Endothelial cell of umbilical vein (primary cell): ENCODE measurements around the gene TAS2R42. TPM values are rescaled to one million over a fixed set of nuclear protein-coding genes. Genes with fewer than 3 reads are reported as not detected.

Experiments
- BruUV-seq: library from RNA; stranded (reverse); fragments of 400-500 nt; replicated peaks from 2 replicates; lab custom pipeline; 2021; lab: Mats Ljungman, UMichigan
- CTCF ChIA-PET: fragments of 300-600, 350-600 bp; sonication (Branson Sonifier 250); formaldehyde crosslinking; loops from one replicate; lab custom pipeline; 2021; ENCODE audit warnings: antibody characterized with exemption, inconsistent platforms; lab: Charles Lee
- POLR2A ChIA-PET: fragments of 300-600, 350-600 bp; sonication (Branson Sonifier 250); formaldehyde crosslinking; loops from one replicate; lab custom pipeline; 2021; ENCODE audit warnings: antibody characterized with exemption, inconsistent platforms; lab: Charles Lee
- DNase-seq: peaks from one replicate; pipeline ENCODE4 v3.0.0-alpha.2; 2011; ENCODE audit warnings: low read depth, low spot score
- FAIRE-seq: peaks from 2 replicates; lab custom pipeline; 2011; peaks lifted over from hg19 to GRCh38; lab: Jason Lieb, UNC
- H2AFZ ChIP-seq: 2 replicates; pipeline ENCODE4 v1.6.0; 2012; ENCODE audit warnings: low read depth, low read length, control low read depth, inconsistent platforms
- H3K27ac ChIP-seq: 2 replicates; pipeline ENCODE4 v1.5.1; 2011; ENCODE audit warnings: low read depth, mild to moderate bottlenecking, control low read depth, low read length, moderate library complexity; ENCODE audit not compliant: insufficient read depth
- H3K27me3 ChIP-seq, 2 experiments: 2 replicates each; pipeline versions ENCODE4 v1.6.0 to v1.6.1; 2011; ENCODE audit warnings: low read length in 2 of 2, mixed read lengths in 1 of 2; ENCODE audit not compliant: control insufficient read depth in 2 of 2, insufficient read depth in 2 of 2
- H3K36me3 ChIP-seq, 2 experiments: 2 replicates in 1 of 2; 3 replicates in 1 of 2; pipeline ENCODE4 v1.5.1; 2011; ENCODE audit warnings: low read length in 2 of 2, mild to moderate bottlenecking in 1 of 2, moderate library complexity in 1 of 2; ENCODE audit not compliant: control insufficient read depth in 2 of 2, insufficient read depth in 2 of 2; ENCODE audit errors: extremely low read depth in 1 of 2
- H3K4me1 ChIP-seq: 3 replicates; pipeline ENCODE4 v1.5.1; 2011; ENCODE audit warnings: mild to moderate bottlenecking, low read length; ENCODE audit not compliant: control insufficient read depth, insufficient read depth; ENCODE audit errors: extremely low read depth
- H3K4me2 ChIP-seq: 2 replicates; pipeline ENCODE4 v1.6.1; 2011; ENCODE audit warnings: low read length, control low read depth, mixed read lengths; ENCODE audit not compliant: insufficient read depth
- H3K4me3 ChIP-seq, 3 experiments: fragments of 200-600 bp in 1 of 3; sonication (generic), shearing (Covaris generic) in 1 of 3; replicated peaks in 1 of 3; 2 replicates each; pipeline ENCODE4 v1.5.1; 2011 to 2016; ENCODE audit warnings: control low read depth in 3 of 3, low read length in 3 of 3, mild to moderate bottlenecking in 2 of 3, inconsistent platforms in 1 of 3, low read depth in 1 of 3, moderate library complexity in 1 of 3; ENCODE audit not compliant: insufficient read depth in 1 of 3
- H3K79me2 ChIP-seq: 2 replicates; pipeline ENCODE4 v1.6.0; 2012; ENCODE audit warnings: low read length, inconsistent platforms; ENCODE audit not compliant: control insufficient read depth, insufficient read depth
- H3K9ac ChIP-seq: replicated peaks from 2 replicates; pipeline ENCODE3; 2011; ENCODE audit warnings: low read length, control low read depth; ENCODE audit not compliant: insufficient read depth; ENCODE audit errors: extremely low read depth
- H3K9me1 ChIP-seq: replicated peaks from 3 replicates; pipeline ENCODE4 v1.6.0; 2011; ENCODE audit warnings: mild to moderate bottlenecking, low read length; ENCODE audit not compliant: control insufficient read depth, insufficient read depth; ENCODE audit errors: extremely low read depth
- H3K9me3 ChIP-seq: replicated peaks from 2 replicates; pipeline ENCODE4 v1.5.1; 2012; ENCODE audit warnings: low read length, inconsistent platforms; ENCODE audit not compliant: control insufficient read depth, insufficient read depth
- H4K20me1 ChIP-seq: replicated peaks from 2 replicates; pipeline ENCODE3; 2011; ENCODE audit warnings: mild to moderate bottlenecking, low read length; ENCODE audit not compliant: control insufficient read depth, insufficient read depth; ENCODE audit errors: extremely low read depth
- CTCF ChIP-seq, 2 donors: IDR thresholded peaks; 1 replicate in 1 of 2; 2 replicates in 1 of 2; pipeline ENCODE4 v1.5.1; 2011; ENCODE audit warnings: low read length in 2 of 2, mild to moderate bottlenecking in 2 of 2, moderate library complexity in 2 of 2, control low read depth in 1 of 2, inconsistent platforms in 1 of 2, low read depth in 1 of 2; ENCODE audit not compliant: insufficient read depth in 1 of 2; ENCODE audit errors: extremely low read depth in 1 of 2
- EZH2 ChIP-seq: IDR thresholded peaks from 2 replicates; pipeline ENCODE4 v1.6.1; 2012; ENCODE audit warnings: borderline replicate concordance, low read depth, mild to moderate bottlenecking, moderate library complexity, low read length, inconsistent platforms; ENCODE audit not compliant: severe bottlenecking
- FOS ChIP-seq: IDR thresholded peaks from 2 replicates; pipeline ENCODE4 v1.6.1; 2011; ENCODE audit warnings: mild to moderate bottlenecking, low read length, moderate library complexity, borderline replicate concordance; ENCODE audit not compliant: insufficient read depth
- GATA2 ChIP-seq: IDR thresholded peaks from 2 replicates; pipeline ENCODE4 v1.7.0; 2011; ENCODE audit warnings: low read depth, mild to moderate bottlenecking, moderate library complexity, mixed read lengths, low read length; ENCODE audit not compliant: insufficient read length, insufficient read depth
- JUN ChIP-seq: IDR thresholded peaks from 2 replicates; pipeline ENCODE4 v1.6.1; 2011; ENCODE audit warnings: borderline replicate concordance, low read depth; ENCODE audit not compliant: insufficient read length, insufficient read depth
- MAX ChIP-seq: IDR thresholded peaks from 2 replicates; pipeline ENCODE4 v1.6.1; 2011; ENCODE audit not compliant: insufficient read depth, insufficient read length
- MYC ChIP-seq: IDR thresholded peaks from one replicate; pipeline ENCODE4 v1.6.1; 2011; ENCODE audit warnings: mild to moderate bottlenecking, low read depth, low read length
- POLR2A ChIP-seq: IDR thresholded peaks from 2 replicates; pipeline ENCODE4 v1.6.1; 2012; ENCODE audit warnings: low read depth, mild to moderate bottlenecking, control low read depth, low read length
- POLR2AphosphoS5 ChIP-seq: IDR thresholded peaks from 2 replicates; pipeline ENCODE4 v1.6.1; 2012; ENCODE audit warnings: low read depth, mild to moderate bottlenecking, control low read depth, low read length, moderate library complexity; ENCODE audit not compliant: insufficient read depth
- dilution Hi-C: fragments of 300-500 bp; cut with MboI; formaldehyde crosslinking; loops from one replicate; pipeline ENCODE4 v1.15.0; 2019; ENCODE audit warnings: low sequenced_read_pairs; ENCODE audit not compliant: extremely low pct_ligation_motif_present
- intact Hi-C: fragments of 100-400 bp; cut with micrococcal nuclease; formaldehyde crosslinking; loops from one replicate; pipeline ENCODE4 v1.10.0; 2022
- polyA plus RNA-seq, 4 experiments: library from polyadenylated mRNA; depleted of rRNA in 3 of 4; stranded (reverse) in 3 of 4; unstranded in 1 of 4; fragments of >200 nt; gene quantifications; 2 replicates each; pipeline versions ENCODE4 v1.2.1 to v1.2.3, GENCODE V29; 2011 to 2012; ENCODE audit warnings: missing spikeins in 1 of 4
- total RNA-seq: library from RNA; stranded (reverse); gene quantifications from 2 replicates; pipeline ENCODE4 v1.2.3, GENCODE V29; 2021

TAS2R42 gene
- total and polyA plus RNA-seq, 2 donors (not counting 3 experiments of a cell fraction or from before 2014, with no cell fraction given): not detected

- DNase-seq (no peak), FAIRE-seq (no peak)
- Histone ChIP-seq H3K27me3 (no peaks in the 10 kb centered on the region), H3K4me2 (no peak overlapping the region), H3K27ac (no peak overlapping the region), H4K20me1 (no peaks in the 10 kb centered on the region), H3K9ac (no peak overlapping the region), H3K36me3 (peaks cover 0 to 3% of the 10 kb centered on the region in 2 experiments), H3K9me1 (no peaks in the 10 kb centered on the region), H2AFZ (no peak overlapping the region), H3K4me3 (no peak overlapping the region), H3K9me3 (no peaks in the 10 kb centered on the region), H3K79me2 (peaks cover 15% of the 10 kb centered on the region), H3K4me1 (no peaks in the 10 kb centered on the region)
- dilution Hi-C loops: no loop called here
- intact Hi-C loops: loop anchor here (10.0 kb wide), 2 partner anchors 213 to 1113 kb away; no protein-coding TSS in a partner anchor
- BruUV-seq: no TSS peak
- ChIA-PET CTCF (no interaction called here), POLR2A (no interaction called here)
- TF ChIP-seq POLR2A: no peak
- TF ChIP-seq MYC: no peak
- no peak for TF ChIP-seq EZH2
- TF ChIP-seq CTCF (IDR thresholded peaks at IDR 0.05; ENCODE audit: extremely low read depth in 1 of 2, insufficient read depth in 1 of 2, low read depth in 1 of 2, low read length in 2 of 2): no peak
- no peak for TF ChIP-seq GATA2
- TF ChIP-seq POLR2AphosphoS5: no peak
- TF ChIP-seq FOS: no peak
- TF ChIP-seq MAX: no peak
- no peak for TF ChIP-seq JUN
These were observed 8.5 kb downstream of the TAS2R42 start for GRCh38 chr12:11178250-11178649.
